Measurements from ENCODE around the gene FN1. TPM values are rescaled to one million over a fixed set of nuclear protein-coding genes. Genes with fewer than 3 reads are reported as not detected.

Gene FN1
- total and polyA plus RNA-seq, 7 donors: 16.0 to 64.3 (median 40.3) TPM

GRCh38 chr2:215358312-215358845 is 77.5 kb downstream of the FN1 start:
- ATAC-seq (no peak), DNase-seq (no peak)
- WGBS, 3 donors: 89 to 94% (median 91%) methylated on average over 4 of the region's 4 CpGs
- no peaks in the 10 kb centered on the region for H3K9me3 ChIP-seq
- H3K27ac ChIP-seq: no peak overlapping the region
- no peaks in the 10 kb centered on the region for H3K4me1 ChIP-seq
- intact Hi-C loops (cut with DNase I): no loop called here
- peaks cover 3 to 31% of the 10 kb centered on the region in 2 donors for H3K36me3 ChIP-seq (ENCODE audit: insufficient read depth in 1 of 2, low read depth in 1 of 2)
- TF ChIP-seq CTCF (IDR thresholded peaks at IDR 0.05): no peak
- no peak overlapping the region for H3K4me3 ChIP-seq
- H3K27me3 ChIP-seq (ENCODE audit: insufficient read depth in 3 of 3, low read length in 2 of 3): no peaks in the 10 kb centered on the region

- ATAC-seq (no peak), DNase-seq (no peak)
- H3K36me3 ChIP-seq (ENCODE audit: insufficient read depth in 1 of 2, low read depth in 1 of 2): peaks cover 3 to 24% of the 10 kb centered on the region in 2 donors
- no peaks in the 10 kb centered on the region for H3K27me3 ChIP-seq (ENCODE audit: insufficient read depth in 3 of 3, low read length in 2 of 3)
- H3K9me3 ChIP-seq: no peaks in the 10 kb centered on the region
- WGBS, 3 donors: 87 to 91% (median 87%) methylated on average over 3 of the region's 3 CpGs
- no peak overlapping the region for H3K4me3 ChIP-seq
- H3K27ac ChIP-seq: no peak overlapping the region
- intact Hi-C loops (cut with DNase I): no loop called here
- no peak for TF ChIP-seq CTCF (IDR thresholded peaks at IDR 0.05)
- H3K4me1 ChIP-seq: no peaks in the 10 kb centered on the region
These were observed 78.2 kb downstream of the FN1 start for GRCh38 chr2:215357660-215358059.

- DNase-seq (no peak), ATAC-seq (no peak)
- TF ChIP-seq CTCF (IDR thresholded peaks at IDR 0.05): no peak
- Histone ChIP-seq H3K27me3 (ENCODE audit: insufficient read depth in 3 of 3, low read length in 2 of 3) (no peaks in the 10 kb centered on the region), H3K9me3 (no peaks in the 10 kb centered on the region), H3K4me1 (no peaks in the 10 kb centered on the region), H3K36me3 (ENCODE audit: insufficient read depth in 1 of 2, low read depth in 1 of 2) (peaks cover 2 to 17% of the 10 kb centered on the region in 2 donors), H3K4me3 (no peak overlapping the region), H3K27ac (no peak overlapping the region)
- WGBS, 3 donors: 68 to 82% (median 74%) methylated on average over 9 of the region's 9 CpGs
- intact Hi-C loops (cut with DNase I): no loop called here
These were observed 78.9 kb downstream of the FN1 start for GRCh38 chr2:215356948-215357461.

- DNase-seq (no peak), ATAC-seq (no peak)
- Histone ChIP-seq H3K4me1 (no peaks in the 10 kb centered on the region), H3K27me3 (ENCODE audit: insufficient read depth in 3 of 3, low read length in 2 of 3) (no peaks in the 10 kb centered on the region), H3K27ac (no peak overlapping the region), H3K36me3 (ENCODE audit: insufficient read depth in 1 of 2, low read depth in 1 of 2) (peaks cover 0 to 13% of the 10 kb centered on the region in 2 donors), H3K9me3 (no peaks in the 10 kb centered on the region), H3K4me3 (no peak overlapping the region)
- no peak for TF ChIP-seq CTCF (IDR thresholded peaks at IDR 0.05)
- WGBS, 3 donors: 92% methylated on average over 7 of the region's 7 CpGs
- intact Hi-C loops (cut with DNase I): no loop called here
These were observed 79.4 kb downstream of the FN1 start for GRCh38 chr2:215356334-215356947.
